Common myeloid progenitor, CD34-positive (primary cell): ENCODE measurements around the gene GRK4.
A peak's percentile ranks its signal among the peaks of the same experiment; 100 is the strongest.
"Not testable (repeated sequence)": the region's sequence is repeated elsewhere in the genome, so short reads cannot be mapped to it uniquely, and the experiment has no call there.

ENCODE experiments used
- CTCF ChIA-PET: fragments of 350-600 bp; sonication (Branson Sonifier 250); formaldehyde crosslinking; loops from one replicate; lab custom pipeline; 2021; ENCODE audit warnings: antibody characterized with exemption; lab: Charles Lee
- POLR2A ChIA-PET: fragments of 350-600 bp; sonication (Branson Sonifier 250); formaldehyde crosslinking; loops from one replicate; lab custom pipeline; 2021; ENCODE audit warnings: antibody characterized with exemption; lab: Charles Lee
- DNase-seq, 3 donors: peaks; one replicate each; pipeline versions ENCODE4 v3.0.0 to v3.0.0-alpha.2; 2013
- H3K27ac ChIP-seq, 2 experiments: 1 replicate in 1 of 2; 2 replicates in 1 of 2; pipeline ENCODE4 v1.7.0; 2013; ENCODE audit warnings: inconsistent platforms in 2 of 2, low read length in 2 of 2, mild to moderate bottlenecking in 2 of 2, low read depth in 1 of 2, moderate library complexity in 1 of 2; ENCODE audit not compliant: severe bottlenecking in 2 of 2, insufficient read depth in 1 of 2, poor library complexity in 1 of 2
- H3K27me3 ChIP-seq, 5 experiments: replicated peaks in 2 of 5; 1 replicate in 3 of 5; 2 replicates in 2 of 5; pipeline versions ENCODE4 v1.6.1 to v1.7.0; 2013; ENCODE audit warnings: low read length in 4 of 5, mild to moderate bottlenecking in 2 of 5, moderate library complexity in 2 of 5, inconsistent platforms in 1 of 5; ENCODE audit not compliant: insufficient read depth in 5 of 5, control insufficient read depth in 4 of 5
- H3K36me3 ChIP-seq, 4 experiments: 1 replicate in 2 of 4; 2 replicates in 2 of 4; pipeline versions ENCODE4 v1.6.1 to v1.7.0; 2013; ENCODE audit warnings: low read length in 3 of 4, control low read depth in 1 of 4, mild to moderate bottlenecking in 1 of 4; ENCODE audit not compliant: control insufficient read depth in 4 of 4, insufficient read depth in 4 of 4
- H3K4me1 ChIP-seq, 4 experiments: 1 replicate in 3 of 4; 2 replicates in 1 of 4; pipeline versions ENCODE4 v1.6.1 to v1.7.1; 2013; ENCODE audit warnings: low read length in 3 of 4, mild to moderate bottlenecking in 3 of 4, control low read depth in 1 of 4, inconsistent platforms in 1 of 4, moderate library complexity in 1 of 4; ENCODE audit not compliant: control insufficient read depth in 4 of 4, insufficient read depth in 4 of 4; ENCODE audit errors: control extremely low read depth in 1 of 4
- H3K4me3 ChIP-seq, 7 experiments: 1 replicate in 4 of 7; 2 replicates in 3 of 7; pipeline versions ENCODE4 v1.5.1 to v1.7.0; 2013; ENCODE audit warnings: mild to moderate bottlenecking in 7 of 7, low read length in 6 of 7, moderate library complexity in 6 of 7, inconsistent platforms in 2 of 7, low read depth in 2 of 7, control low read depth in 1 of 7; ENCODE audit not compliant: insufficient read depth in 4 of 7, control insufficient read depth in 1 of 7; ENCODE audit errors: extremely low read depth in 1 of 7
- H3K9me3 ChIP-seq, 5 experiments: 1 replicate in 4 of 5; 2 replicates in 1 of 5; pipeline versions ENCODE4 v1.6.1 to v1.7.1; 2013; ENCODE audit warnings: low read length in 4 of 5, mild to moderate bottlenecking in 2 of 5, inconsistent platforms in 1 of 5, low read depth in 1 of 5, moderate library complexity in 1 of 5; ENCODE audit not compliant: control insufficient read depth in 4 of 5, insufficient read depth in 2 of 5; ENCODE audit errors: control extremely low read depth in 1 of 5
- WGBS: methylation state at CpG from one replicate; pipeline ENCODE4 v1.1.5; 2013; ENCODE audit not compliant: insufficient coverage; 5-methylcytosine and 5-hydroxymethylcytosine counted together

The GRK4 gene

GRCh38 chr4:2922453-2923101 lies 40.8 kb upstream of the GRK4 start:
- H3K27me3 ChIP-seq, H3K27ac ChIP-seq, H3K9me3 ChIP-seq, POLR2A ChIA-PET, H3K4me3 ChIP-seq: not testable (repeated sequence)
- peak in 1 of 3 donors; percentile 50 for DNase-seq
- CTCF ChIA-PET: interaction anchor here (1.3 to 4.4 kb wide), 3 partner anchors 8 to 209 kb away, joined by 3 to 16 read pairs (median 5); no protein-coding TSS in a partner anchor
- peaks cover 5 to 56% (median 30%) of the 10 kb centered on the region in 4 experiments for H3K36me3 ChIP-seq
- 69% methylated on average over 4 of the region's 7 CpGs for WGBS
- peaks cover 0 to 13% (median 7%) of the 10 kb centered on the region in 4 experiments for H3K4me1 ChIP-seq

- Histone ChIP-seq H3K36me3 (peaks cover 5 to 61% (median 33%) of the 10 kb centered on the region in 4 experiments), H3K4me3 (no peak overlapping the region), H3K27ac (no peak overlapping the region), H3K27me3 (no peaks in the 10 kb centered on the region), H3K4me1 (peaks cover 0 to 13% (median 7%) of the 10 kb centered on the region in 4 experiments), H3K9me3 (no peaks in the 10 kb centered on the region)
- DNase-seq: no peak
- ChIA-PET CTCF (interaction anchor here (0.7 to 4.4 kb wide), 4 partner anchors 9 to 209 kb away, joined by 3 to 16 read pairs (median 4); no protein-coding TSS in a partner anchor), POLR2A (no interaction called here)
- WGBS: 97% methylated on average over 10 of the region's 10 CpGs
Measured at GRCh38 chr4:2923141-2923551, 40.2 kb upstream of the GRK4 start.

- CTCF ChIA-PET: interaction anchor here (0.7 to 4.4 kb wide), 4 partner anchors 9 to 210 kb away, joined by 3 to 16 read pairs (median 4); no protein-coding TSS in a partner anchor
- H3K36me3 ChIP-seq: peaks cover 5 to 65% (median 36%) of the 10 kb centered on the region in 4 experiments
- POLR2A ChIA-PET: no interaction called here
- peaks cover 0 to 13% (median 7%) of the 10 kb centered on the region in 4 experiments for H3K4me1 ChIP-seq
- no peaks in the 10 kb centered on the region for H3K27me3 ChIP-seq
- no peak for DNase-seq
- no peak overlapping the region for H3K27ac ChIP-seq
- 87% methylated on average over 16 of the region's 16 CpGs for WGBS
- H3K9me3 ChIP-seq: no peaks in the 10 kb centered on the region
- H3K4me3 ChIP-seq: no peak overlapping the region
Measured at GRCh38 chr4:2923668-2924173, 39.6 kb upstream of the GRK4 start.

- 98% methylated on average over 7 of the region's 8 CpGs for WGBS
- no peak for DNase-seq
- Histone ChIP-seq H3K27ac (no peak overlapping the region), H3K27me3 (no peaks in the 10 kb centered on the region), H3K36me3 (peaks cover 4 to 67% (median 40%) of the 10 kb centered on the region in 4 experiments), H3K4me1 (peaks cover 0 to 13% (median 7%) of the 10 kb centered on the region in 4 experiments), H3K4me3 (no peak overlapping the region), H3K9me3 (no peaks in the 10 kb centered on the region)
- POLR2A ChIA-PET: no interaction called here
- CTCF ChIA-PET: interaction anchor here (1.0 to 4.4 kb wide), 3 partner anchors 10 to 210 kb away, joined by 3 to 16 read pairs (median 3); no protein-coding TSS in a partner anchor
Measured at GRCh38 chr4:2924286-2924685, 39.1 kb upstream of the GRK4 start.

- DNase-seq: no peak
- Histone ChIP-seq H3K36me3 (peaks cover 3 to 70% (median 44%) of the 10 kb centered on the region in 4 experiments), H3K4me1 (peaks cover 0 to 13% (median 7%) of the 10 kb centered on the region in 4 experiments), H3K9me3 (no peaks in the 10 kb centered on the region), H3K4me3 (no peak overlapping the region), H3K27me3 (no peaks in the 10 kb centered on the region), H3K27ac (peak overlapping the region in 1 of 2 experiments; percentile 32)
- ChIA-PET POLR2A (no interaction called here), CTCF (interaction anchor here (0.9 to 4.4 kb wide), 3 partner anchors 11 to 163 kb away, joined by 3 to 16 read pairs (median 3); no protein-coding TSS in a partner anchor)
- WGBS: 100% methylated on average over 5 of the region's 7 CpGs
Measured at GRCh38 chr4:2924765-2925301, 38.5 kb upstream of the GRK4 start.

- Histone ChIP-seq H3K9me3 (no peaks in the 10 kb centered on the region), H3K4me3 (no peak overlapping the region), H3K36me3 (peaks cover 3 to 73% (median 50%) of the 10 kb centered on the region in 4 experiments), H3K27ac (no peak overlapping the region), H3K27me3 (no peaks in the 10 kb centered on the region), H3K4me1 (peaks cover 0 to 13% (median 7%) of the 10 kb centered on the region in 4 experiments)
- ChIA-PET POLR2A (no interaction called here), CTCF (interaction anchor here (0.9 to 4.4 kb wide), 3 partner anchors 10 to 163 kb away, joined by 3 to 16 read pairs (median 3); no protein-coding TSS in a partner anchor)
- DNase-seq: no peak
- WGBS: 100% methylated on average over 3 of the region's 5 CpGs
Measured at GRCh38 chr4:2925496-2925895, 37.9 kb upstream of the GRK4 start.
